Measurements from ENCODE around the gene STT3B. TPM values are rescaled to one million over a fixed set of nuclear protein-coding genes. Genes with fewer than 3 reads are reported as not detected.
A peak's percentile ranks its signal among the peaks of the same experiment; 100 is the strongest.

Gene STT3B
- total and polyA plus RNA-seq, 2 of the 4 experiments (the other 2 are of a cell fraction) = 45.5 to 86.4 TPM

DNA sequence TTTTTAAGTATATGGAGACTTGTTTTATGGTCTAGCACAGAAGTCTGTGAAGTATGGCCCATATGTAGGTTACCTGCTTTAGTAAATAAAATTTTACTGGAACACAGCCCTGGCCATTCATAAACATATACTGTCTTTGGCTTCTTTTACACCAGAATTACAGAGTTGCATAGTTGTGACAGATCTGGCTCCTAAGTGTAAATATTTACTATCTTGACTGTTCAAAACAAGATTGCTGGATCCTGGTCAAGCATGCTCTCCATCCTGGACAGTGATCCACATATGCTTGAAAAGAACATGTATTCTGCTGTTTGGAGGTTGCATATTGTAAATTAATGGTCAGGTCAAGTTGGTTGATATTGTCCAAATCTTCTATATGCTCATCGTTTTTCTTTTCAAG, 57.9 kb downstream of the STT3B start:
- Histone ChIP-seq H2AK5ac (ENCODE audit: low read depth, low read length) (no peak overlapping the region), H4K5ac (ENCODE audit: low read depth, low read length) (no peak overlapping the region), H3K56ac (ENCODE audit: extremely low read depth, insufficient read depth, low read length) (no peak overlapping the region), H3K36me3 (ENCODE audit: control insufficient read depth, insufficient read depth, low read length) (peaks cover 6% of the 10 kb centered on the region), H4K20me1 (ENCODE audit: insufficient read depth, low read length) (peaks cover 3% of the 10 kb centered on the region; the same call in 1 of the 2 replicates), H4K8ac (ENCODE audit: low read depth in 2 of 2, low read length in 2 of 2) (no peak overlapping the region), H2BK20ac (ENCODE audit: low read depth, low read length) (no peak overlapping the region), H3K9me1 (ENCODE audit: insufficient read depth, low read length) (no peaks in the 10 kb centered on the region), H3K23ac (ENCODE audit: low read depth, low read length) (no peak overlapping the region), H2BK15ac (ENCODE audit: low read depth, low read length) (no peak overlapping the region), H3K79me1 (ENCODE audit: low read depth in 1 of 2, low read length in 2 of 2) (peaks cover 27 to 33% of the 10 kb centered on the region in 2 experiments), H2BK120ac (ENCODE audit: low read depth, low read length) (no peak overlapping the region), H3K4ac (ENCODE audit: low read depth, low read length) (no peak overlapping the region), H3K9ac (ENCODE audit: low read depth, low read length) (no peak overlapping the region), H3K9me3 (ENCODE audit: control insufficient read depth, insufficient read depth, low read length) (peaks cover 2% of the 10 kb centered on the region; the same call in 1 of the 2 replicates), H3K4me2 (ENCODE audit: low read depth, low read length) (no peak overlapping the region), H3K18ac (ENCODE audit: low read depth, low read length) (no peak overlapping the region), H2BK5ac (ENCODE audit: low read depth, low read length, poor library complexity, severe bottlenecking) (no peak overlapping the region), H3K4me1 (ENCODE audit: control insufficient read depth, insufficient read depth, low read length) (no peaks in the 10 kb centered on the region), H3K27ac (ENCODE audit: insufficient read depth, low read length) (no peak overlapping the region), H4K91ac (ENCODE audit: insufficient read depth, low read depth, low read length) (no peak overlapping the region), H2AFZ (replicated peaks; ENCODE audit: low read length, poor library complexity) (no peak overlapping the region), H2AK9ac (replicated peaks; ENCODE audit: low read depth, low read length, poor library complexity) (no peak overlapping the region), H3K4me3 (ENCODE audit: insufficient read depth, low read depth, low read length) (no peak overlapping the region), H3K27me3 (ENCODE audit: control insufficient read depth, insufficient read depth, low read length) (no peaks in the 10 kb centered on the region), H3K14ac (replicated peaks; ENCODE audit: low read depth, low read length) (no peak overlapping the region)
- ATAC-seq (ENCODE audit: low read depth) (peak; percentile 35; the same call in 1 of the 2 replicates), DNase-seq (no peak)
- ChIA-PET POLR2A (ENCODE audit: unreplicated experiment) (no interaction called here), CTCF (no interaction called here)
- intact Hi-C loops (cut with micrococcal nuclease) (no loop called here), in situ Hi-C loops (cut with MboI; ENCODE audit: low sequenced_read_pairs) (no loop called here), dilution Hi-C loops (cut with HindIII; ENCODE audit: low sequenced_read_pairs, unreplicated experiment) (no loop called here)
- no peak for TF ChIP-seq BHLHE40 (IDR thresholded peaks at IDR 0.05; ENCODE audit: low read depth, low read length)
- no peak for TF ChIP-seq MAZ (IDR thresholded peaks at IDR 0.05; ENCODE audit: borderline replicate concordance, low read depth, low read length)
- TF ChIP-seq MXI1 (IDR thresholded peaks at IDR 0.05; ENCODE audit: borderline replicate concordance, low read depth, low read length) = no peak
- TF ChIP-seq POLR2A (IDR thresholded peaks at IDR 0.05; ENCODE audit: low read depth, low read length) = no peak
- WGBS, 2 experiments (ENCODE audit: extremely low coverage in 2 of 2, insufficient read length in 1 of 2) = no CpG with 5 or more reads among the region's 1 CpG
- BruUV-seq (replicated peaks) = no TSS peak
